Neural cell (in vitro differentiated cells): ENCODE data around the gene DENND1A. TPM values are rescaled to one million over a fixed set of nuclear protein-coding genes. Genes with fewer than 3 reads are reported as not detected.
A peak's percentile ranks its signal among the peaks of the same experiment; 100 is the strongest.

Experiments
- H2AFZ ChIP-seq: fragments of 200-600, 300-800 bp; sonication (generic), shearing (Covaris generic); 2 replicates; pipeline ENCODE4 v1.6.0; 2014; ENCODE audit warnings: low read depth, mild to moderate bottlenecking, antibody characterized with exemption, low read length, moderate library complexity
- H3F3A ChIP-seq: fragments of 200-600 bp; shearing (Covaris generic); 2 replicates; pipeline ENCODE4 v1.6.1; 2016; ENCODE audit warnings: mild to moderate bottlenecking, moderate library complexity, mixed read lengths, antibody characterized with exemption, low read length; ENCODE audit not compliant: insufficient read depth, poor library complexity, severe bottlenecking
- H3K27ac ChIP-seq: fragments of 200-600, 300-800 bp; sonication (generic), shearing (Covaris generic); 2 replicates; pipeline ENCODE4 v1.5.1; 2014; ENCODE audit warnings: mild to moderate bottlenecking, low read length, moderate library complexity
- H3K27me3 ChIP-seq: fragments of 300-800, 200-600 bp; sonication (generic), shearing (Covaris generic); 2 replicates; pipeline ENCODE4 v1.6.0; 2014; ENCODE audit warnings: mild to moderate bottlenecking, low read depth, low read length, moderate library complexity; ENCODE audit not compliant: insufficient read depth
- H3K36me3 ChIP-seq: fragments of 300-800, 200-600 bp; sonication (generic), shearing (Covaris generic); 2 replicates; pipeline ENCODE4 v1.5.1; 2014; ENCODE audit warnings: mild to moderate bottlenecking, antibody characterized with exemption, low read length, moderate library complexity; ENCODE audit not compliant: insufficient read depth
- H3K4me2 ChIP-seq: fragments of 300-800, 200-600 bp; sonication (generic), shearing (Covaris generic); 2 replicates; pipeline ENCODE4 v1.6.0; 2014; ENCODE audit warnings: mild to moderate bottlenecking, low read length
- H3K4me3 ChIP-seq: fragments of 300-800, 200-600 bp; sonication (generic), shearing (Covaris generic); 2 replicates; pipeline ENCODE4 v1.5.1; 2014; ENCODE audit warnings: mild to moderate bottlenecking, low read length, moderate library complexity
- H3K79me2 ChIP-seq: fragments of 200-600 bp; shearing (Covaris generic); replicated peaks from 2 replicates; pipeline ENCODE4 v1.6.0; 2014; ENCODE audit warnings: mild to moderate bottlenecking, low read length, moderate library complexity; ENCODE audit not compliant: insufficient read depth
- H3K9ac ChIP-seq: fragments of 300-800, 200-600 bp; sonication (generic), shearing (Covaris generic); 2 replicates; pipeline ENCODE4 v1.6.1; 2016; ENCODE audit warnings: mild to moderate bottlenecking, low read length, mixed read lengths
- H3K9me2 ChIP-seq: fragments of 200-600 bp; shearing (Covaris generic); 2 replicates; pipeline ENCODE4 v1.6.1; 2016; ENCODE audit warnings: mild to moderate bottlenecking, low read length, mixed read lengths; ENCODE audit not compliant: insufficient read depth
- H3K9me3 ChIP-seq: fragments of 200-600, 300-800 bp; sonication (generic), shearing (Covaris generic); 2 replicates; pipeline ENCODE4 v1.6.1; 2016; ENCODE audit warnings: mild to moderate bottlenecking, mixed run types, low read length, moderate library complexity, mixed read lengths
- H4K20me1 ChIP-seq: fragments of 200-600 bp; shearing (Covaris generic); 2 replicates; pipeline ENCODE4 v1.6.1; 2016; ENCODE audit warnings: mild to moderate bottlenecking, mixed run types; ENCODE audit not compliant: insufficient read depth
- EP300 ChIP-seq: fragments of 450-650 bp; conservative IDR thresholded peaks from 2 replicates; pipeline ENCODE4 v1.6.1; 2014; ENCODE audit warnings: antibody characterized with exemption, mild to moderate bottlenecking, moderate library complexity; ENCODE audit not compliant: poor library complexity, severe bottlenecking
- MXI1 ChIP-seq: fragments of 450-650 bp; conservative IDR thresholded peaks from 2 replicates; pipeline ENCODE4 v1.6.1; 2014; ENCODE audit warnings: antibody characterized with exemption, mild to moderate bottlenecking; ENCODE audit not compliant: poor library complexity, severe bottlenecking
- POLR2AphosphoS5 ChIP-seq: IDR thresholded peaks from 2 replicates; pipeline ENCODE4 v1.6.1; 2012
- RAD21 ChIP-seq: fragments of 450-650 bp; conservative IDR thresholded peaks from 2 replicates; pipeline ENCODE4 v1.6.1; 2014; ENCODE audit warnings: antibody characterized with exemption, mild to moderate bottlenecking, moderate library complexity
- SMC3 ChIP-seq: fragments of 450-650 bp; conservative IDR thresholded peaks from 2 replicates; pipeline ENCODE4 v1.6.1; 2014; ENCODE audit warnings: antibody characterized with exemption, mild to moderate bottlenecking, moderate library complexity; ENCODE audit not compliant: poor library complexity
- polyA plus RNA-seq: library from polyadenylated mRNA; depleted of rRNA; stranded (reverse); fragments of >200 nt; gene quantifications from 2 replicates; pipeline ENCODE4 v1.2.3, GENCODE V29; 2014
- TF ChIP-seq, protein P1 (sequence below): fragments of 450-650 bp; IDR thresholded peaks from 2 replicates; pipeline ENCODE4 v1.5.1; 2014; ENCODE audit warnings: antibody characterized with exemption, mild to moderate bottlenecking, moderate library complexity; ENCODE audit not compliant: poor library complexity, severe bottlenecking
- TF ChIP-seq, protein P2 (sequence below): IDR thresholded peaks from 2 replicates; pipeline ENCODE4 v1.6.1; 2012; ENCODE audit warnings: borderline replicate concordance

Gene DENND1A
- polyA plus RNA-seq, 1 donor from 2014 or later, result 2.3 TPM

DNA sequence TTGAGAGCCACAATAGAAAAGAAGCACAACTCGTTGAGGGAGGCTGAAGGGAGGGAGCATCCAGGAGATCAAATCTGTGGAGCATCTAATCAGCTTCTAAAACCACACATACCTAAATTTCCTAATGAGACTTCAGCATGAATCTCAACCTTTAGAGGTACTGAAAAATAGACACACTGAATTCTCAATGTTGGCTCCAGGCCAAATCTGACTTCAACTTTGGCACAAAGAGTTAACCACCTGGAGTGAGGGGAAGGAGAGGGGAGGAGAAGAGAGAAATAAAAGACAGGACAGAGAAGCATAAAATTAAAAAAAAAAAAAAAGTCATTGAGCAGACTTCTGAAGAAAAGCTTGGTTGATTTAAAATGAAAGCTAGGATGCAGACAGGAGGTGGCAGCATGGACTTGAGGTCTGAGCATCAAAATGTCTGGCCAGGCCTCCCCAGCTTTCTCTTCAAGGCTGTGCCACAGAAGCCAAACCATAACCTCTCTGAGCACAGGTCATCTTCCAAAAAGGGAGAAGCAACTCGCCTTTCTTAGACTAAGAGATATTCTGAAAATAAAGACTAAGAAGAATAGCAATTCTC, 205.6 kb downstream of the DENND1A start:
- H3K4me3 ChIP-seq, result no peak overlapping the region
- no peaks in the 10 kb centered on the region for H3K27me3 ChIP-seq
- no peak overlapping the region for H2AFZ ChIP-seq
- no peaks in the 10 kb centered on the region for H3K36me3 ChIP-seq
- H3K9ac ChIP-seq, result no peak overlapping the region
- no peaks in the 10 kb centered on the region for H3F3A ChIP-seq
- no peak overlapping the region for H3K4me2 ChIP-seq
- no peaks in the 10 kb centered on the region for H3K79me2 ChIP-seq
- peaks cover 5% of the 10 kb centered on the region for H3K9me3 ChIP-seq
- H3K27ac ChIP-seq, result no peak overlapping the region
- no peaks in the 10 kb centered on the region for H3K9me2 ChIP-seq
- no peaks in the 10 kb centered on the region for H4K20me1 ChIP-seq
- peak; percentile 31 for TF ChIP-seq RAD21
- TF ChIP-seq SMC3, result no peak

DNA sequence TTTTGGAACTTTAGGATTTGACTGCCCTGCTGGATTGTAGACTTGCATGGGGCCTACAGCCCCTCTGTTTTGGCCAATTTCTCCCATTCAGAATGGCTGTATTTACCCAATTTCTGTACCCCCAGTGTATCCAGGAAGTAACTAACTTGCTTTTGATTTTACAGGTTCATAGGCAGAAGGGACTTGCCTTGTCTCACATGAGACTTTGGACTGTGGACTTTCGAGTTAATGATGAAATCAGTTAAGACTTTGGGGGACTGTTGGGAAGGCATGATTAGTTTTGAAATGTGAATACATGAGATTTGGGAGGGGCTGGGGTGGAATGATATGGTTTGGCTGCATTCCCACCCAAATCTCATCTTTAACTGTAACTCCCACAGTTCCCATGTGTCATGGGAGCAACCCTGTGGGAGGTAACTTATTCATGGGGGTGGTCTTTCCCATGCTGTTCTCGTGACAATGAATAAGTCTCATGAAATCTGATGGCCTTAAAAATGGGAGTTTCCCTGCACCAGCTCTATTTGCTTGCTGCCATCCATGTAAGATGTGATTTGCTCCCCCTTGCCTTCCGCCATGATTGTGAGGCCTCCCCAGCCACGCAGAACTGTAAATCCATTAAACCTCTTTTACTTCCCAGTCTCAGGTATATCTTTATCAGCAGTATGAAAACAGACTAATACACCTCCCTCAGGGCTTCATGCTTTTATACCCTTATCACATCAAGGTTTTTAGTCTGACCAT, 206.6 kb downstream of the DENND1A start:
- H3F3A ChIP-seq, result no peaks in the 10 kb centered on the region
- H3K27ac ChIP-seq, result no peak overlapping the region
- no peaks in the 10 kb centered on the region for H3K9me2 ChIP-seq
- TF ChIP-seq, protein P1, sequence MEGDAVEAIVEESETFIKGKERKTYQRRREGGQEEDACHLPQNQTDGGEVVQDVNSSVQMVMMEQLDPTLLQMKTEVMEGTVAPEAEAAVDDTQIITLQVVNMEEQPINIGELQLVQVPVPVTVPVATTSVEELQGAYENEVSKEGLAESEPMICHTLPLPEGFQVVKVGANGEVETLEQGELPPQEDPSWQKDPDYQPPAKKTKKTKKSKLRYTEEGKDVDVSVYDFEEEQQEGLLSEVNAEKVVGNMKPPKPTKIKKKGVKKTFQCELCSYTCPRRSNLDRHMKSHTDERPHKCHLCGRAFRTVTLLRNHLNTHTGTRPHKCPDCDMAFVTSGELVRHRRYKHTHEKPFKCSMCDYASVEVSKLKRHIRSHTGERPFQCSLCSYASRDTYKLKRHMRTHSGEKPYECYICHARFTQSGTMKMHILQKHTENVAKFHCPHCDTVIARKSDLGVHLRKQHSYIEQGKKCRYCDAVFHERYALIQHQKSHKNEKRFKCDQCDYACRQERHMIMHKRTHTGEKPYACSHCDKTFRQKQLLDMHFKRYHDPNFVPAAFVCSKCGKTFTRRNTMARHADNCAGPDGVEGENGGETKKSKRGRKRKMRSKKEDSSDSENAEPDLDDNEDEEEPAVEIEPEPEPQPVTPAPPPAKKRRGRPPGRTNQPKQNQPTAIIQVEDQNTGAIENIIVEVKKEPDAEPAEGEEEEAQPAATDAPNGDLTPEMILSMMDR, result no peak
- TF ChIP-seq MXI1, result no peak
- TF ChIP-seq RAD21, result no peak
- H3K4me3 ChIP-seq, result no peak overlapping the region
- H4K20me1 ChIP-seq, result no peaks in the 10 kb centered on the region
- H3K4me2 ChIP-seq, result no peak overlapping the region
- H3K36me3 ChIP-seq, result no peaks in the 10 kb centered on the region
- no peaks in the 10 kb centered on the region for H3K79me2 ChIP-seq
- H3K9ac ChIP-seq, result no peak overlapping the region
- peaks cover 5% of the 10 kb centered on the region for H3K9me3 ChIP-seq
- H3K27me3 ChIP-seq, result no peaks in the 10 kb centered on the region
- no peak overlapping the region for H2AFZ ChIP-seq

DNA sequence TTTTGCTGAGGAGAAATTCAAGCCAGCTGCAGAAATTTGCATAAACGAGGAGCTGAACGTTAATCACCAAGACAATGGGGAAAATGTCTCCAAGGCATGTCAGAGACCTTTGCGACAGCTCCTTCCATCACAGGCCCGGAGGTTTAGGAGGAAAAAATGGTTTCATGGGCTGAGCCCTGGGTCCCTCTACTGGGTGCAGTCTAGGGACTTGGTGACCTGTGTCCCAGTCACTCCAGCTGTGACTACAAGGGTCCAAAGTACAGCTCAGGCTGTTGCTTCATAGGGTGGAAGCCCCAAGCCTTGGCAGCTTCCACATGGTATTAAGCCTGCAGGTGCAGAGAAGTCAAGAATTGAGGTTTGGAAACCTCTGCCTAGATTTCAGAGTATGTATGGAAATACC, 207.5 kb downstream of the DENND1A start:
- TF ChIP-seq EP300, result no peak
- no peak for TF ChIP-seq POLR2AphosphoS5
- no peak for TF ChIP-seq SMC3
- no peak for TF ChIP-seq MXI1
- TF ChIP-seq, protein P2, sequence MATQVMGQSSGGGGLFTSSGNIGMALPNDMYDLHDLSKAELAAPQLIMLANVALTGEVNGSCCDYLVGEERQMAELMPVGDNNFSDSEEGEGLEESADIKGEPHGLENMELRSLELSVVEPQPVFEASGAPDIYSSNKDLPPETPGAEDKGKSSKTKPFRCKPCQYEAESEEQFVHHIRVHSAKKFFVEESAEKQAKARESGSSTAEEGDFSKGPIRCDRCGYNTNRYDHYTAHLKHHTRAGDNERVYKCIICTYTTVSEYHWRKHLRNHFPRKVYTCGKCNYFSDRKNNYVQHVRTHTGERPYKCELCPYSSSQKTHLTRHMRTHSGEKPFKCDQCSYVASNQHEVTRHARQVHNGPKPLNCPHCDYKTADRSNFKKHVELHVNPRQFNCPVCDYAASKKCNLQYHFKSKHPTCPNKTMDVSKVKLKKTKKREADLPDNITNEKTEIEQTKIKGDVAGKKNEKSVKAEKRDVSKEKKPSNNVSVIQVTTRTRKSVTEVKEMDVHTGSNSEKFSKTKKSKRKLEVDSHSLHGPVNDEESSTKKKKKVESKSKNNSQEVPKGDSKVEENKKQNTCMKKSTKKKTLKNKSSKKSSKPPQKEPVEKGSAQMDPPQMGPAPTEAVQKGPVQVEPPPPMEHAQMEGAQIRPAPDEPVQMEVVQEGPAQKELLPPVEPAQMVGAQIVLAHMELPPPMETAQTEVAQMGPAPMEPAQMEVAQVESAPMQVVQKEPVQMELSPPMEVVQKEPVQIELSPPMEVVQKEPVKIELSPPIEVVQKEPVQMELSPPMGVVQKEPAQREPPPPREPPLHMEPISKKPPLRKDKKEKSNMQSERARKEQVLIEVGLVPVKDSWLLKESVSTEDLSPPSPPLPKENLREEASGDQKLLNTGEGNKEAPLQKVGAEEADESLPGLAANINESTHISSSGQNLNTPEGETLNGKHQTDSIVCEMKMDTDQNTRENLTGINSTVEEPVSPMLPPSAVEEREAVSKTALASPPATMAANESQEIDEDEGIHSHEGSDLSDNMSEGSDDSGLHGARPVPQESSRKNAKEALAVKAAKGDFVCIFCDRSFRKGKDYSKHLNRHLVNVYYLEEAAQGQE, result no peak
- TF ChIP-seq, protein P1, result no peak
- TF ChIP-seq RAD21, result no peak
- no peaks in the 10 kb centered on the region for H3K79me2 ChIP-seq
- H3K27ac ChIP-seq, result no peak overlapping the region
- H4K20me1 ChIP-seq, result no peaks in the 10 kb centered on the region
- no peak overlapping the region for H3K4me3 ChIP-seq
- no peaks in the 10 kb centered on the region for H3K36me3 ChIP-seq
- H3K9me2 ChIP-seq, result no peaks in the 10 kb centered on the region
- H3K9me3 ChIP-seq, result peaks cover 5% of the 10 kb centered on the region
- H3K9ac ChIP-seq, result no peak overlapping the region
- no peaks in the 10 kb centered on the region for H3K27me3 ChIP-seq
- H3F3A ChIP-seq, result no peaks in the 10 kb centered on the region
- no peak overlapping the region for H3K4me2 ChIP-seq
- no peak overlapping the region for H2AFZ ChIP-seq
